Measurements from ENCODE around the gene MBTPS1. TPM values are rescaled to one million over a fixed set of nuclear protein-coding genes. Genes with fewer than 3 reads are reported as not detected.

Gene MBTPS1
- total and polyA plus RNA-seq, 2 donors (not counting 1 experiment from before 2014, with no cell fraction given), result 80.3 to 109 TPM

GRCh38 chr16:84082110-84082509 is 34.6 kb downstream of the MBTPS1 start:
- DNase-seq (ENCODE audit: low read depth in 2 of 2), result no peak
- no peak overlapping the region for H3K4me3 ChIP-seq (replicated peaks in 1 of 4; ENCODE audit: control extremely low read depth in 1 of 4, insufficient read depth in 1 of 4, low read depth in 3 of 4, low read length in 4 of 4)
- no peak overlapping the region for H3K9ac ChIP-seq (ENCODE audit: insufficient read depth, low read length)
- peaks cover 16% of the 10 kb centered on the region for H3K36me3 ChIP-seq (ENCODE audit: control insufficient read depth, insufficient read depth, low read length)
- no peak overlapping the region for H2AFZ ChIP-seq (ENCODE audit: low read length)
- TF ChIP-seq EZH2 (IDR thresholded peaks at IDR 0.05; ENCODE audit: low read length, missing control alignments), result no peak
- no peak for TF ChIP-seq CTCF (conservative IDR thresholded peaks at IDR 0.05 in 1 of 2, IDR thresholded peaks at IDR 0.05 in 1 of 2; ENCODE audit: low read depth in 1 of 2, low read length in 2 of 2)
- no peak overlapping the region for H3K4me2 ChIP-seq (ENCODE audit: extremely low read depth, insufficient read depth, low read length)
- no peaks in the 10 kb centered on the region for H3K79me2 ChIP-seq (ENCODE audit: control insufficient read depth, insufficient read depth, low read length)
- no peaks in the 10 kb centered on the region for H3K4me1 ChIP-seq (ENCODE audit: control insufficient read depth, extremely low read depth, insufficient read depth, low read length)
- H3K27ac ChIP-seq (ENCODE audit: insufficient read depth, low read length), result no peak overlapping the region
- no peaks in the 10 kb centered on the region for H3K27me3 ChIP-seq (ENCODE audit: control insufficient read depth, insufficient read depth, low read length)
- H3K9me3 ChIP-seq (ENCODE audit: control insufficient read depth, insufficient read depth, low read depth, low read length), result no peaks in the 10 kb centered on the region
- H4K20me1 ChIP-seq (ENCODE audit: control insufficient read depth, extremely low read depth, insufficient read depth, low read length), result no peaks in the 10 kb centered on the region

- Histone ChIP-seq H3K9ac (ENCODE audit: insufficient read depth, low read length) (no peak overlapping the region), H3K27ac (ENCODE audit: insufficient read depth, low read length) (no peak overlapping the region), H3K9me3 (ENCODE audit: control insufficient read depth, insufficient read depth, low read depth, low read length) (no peaks in the 10 kb centered on the region), H3K27me3 (ENCODE audit: control insufficient read depth, insufficient read depth, low read length) (no peaks in the 10 kb centered on the region), H3K4me2 (ENCODE audit: extremely low read depth, insufficient read depth, low read length) (no peak overlapping the region), H3K79me2 (ENCODE audit: control insufficient read depth, insufficient read depth, low read length) (no peaks in the 10 kb centered on the region), H3K36me3 (ENCODE audit: control insufficient read depth, insufficient read depth, low read length) (peaks cover 13% of the 10 kb centered on the region), H4K20me1 (ENCODE audit: control insufficient read depth, extremely low read depth, insufficient read depth, low read length) (no peaks in the 10 kb centered on the region), H2AFZ (ENCODE audit: low read length) (no peak overlapping the region), H3K4me1 (ENCODE audit: control insufficient read depth, extremely low read depth, insufficient read depth, low read length) (no peaks in the 10 kb centered on the region), H3K4me3 (replicated peaks in 1 of 4; ENCODE audit: control extremely low read depth in 1 of 4, insufficient read depth in 1 of 4, low read depth in 3 of 4, low read length in 4 of 4) (no peak overlapping the region)
- TF ChIP-seq CTCF (conservative IDR thresholded peaks at IDR 0.05 in 1 of 2, IDR thresholded peaks at IDR 0.05 in 1 of 2; ENCODE audit: low read depth in 1 of 2, low read length in 2 of 2), result no peak
- DNase-seq (ENCODE audit: low read depth in 2 of 2), result no peak
Measured at GRCh38 chr16:84081446-84081989, 35.2 kb downstream of the MBTPS1 start.

- H3K27ac ChIP-seq (ENCODE audit: insufficient read depth, low read length), result no peak overlapping the region
- H4K20me1 ChIP-seq (ENCODE audit: control insufficient read depth, extremely low read depth, insufficient read depth, low read length), result no peaks in the 10 kb centered on the region
- no peak for DNase-seq (ENCODE audit: low read depth in 2 of 2)
- H3K79me2 ChIP-seq (ENCODE audit: control insufficient read depth, insufficient read depth, low read length), result no peaks in the 10 kb centered on the region
- H3K4me1 ChIP-seq (ENCODE audit: control insufficient read depth, extremely low read depth, insufficient read depth, low read length), result no peaks in the 10 kb centered on the region
- H3K27me3 ChIP-seq (ENCODE audit: control insufficient read depth, insufficient read depth, low read length), result no peaks in the 10 kb centered on the region
- TF ChIP-seq EZH2 (IDR thresholded peaks at IDR 0.05; ENCODE audit: low read length, missing control alignments), result no peak
- no peak for TF ChIP-seq CTCF (conservative IDR thresholded peaks at IDR 0.05 in 1 of 2, IDR thresholded peaks at IDR 0.05 in 1 of 2; ENCODE audit: low read depth in 1 of 2, low read length in 2 of 2)
- peaks cover 10% of the 10 kb centered on the region for H3K36me3 ChIP-seq (ENCODE audit: control insufficient read depth, insufficient read depth, low read length)
- H3K4me3 ChIP-seq (replicated peaks in 1 of 4; ENCODE audit: control extremely low read depth in 1 of 4, insufficient read depth in 1 of 4, low read depth in 3 of 4, low read length in 4 of 4), result no peak overlapping the region
- no peak overlapping the region for H3K9ac ChIP-seq (ENCODE audit: insufficient read depth, low read length)
- no peak overlapping the region for H2AFZ ChIP-seq (ENCODE audit: low read length)
- H3K9me3 ChIP-seq (ENCODE audit: control insufficient read depth, insufficient read depth, low read depth, low read length), result no peaks in the 10 kb centered on the region
- H3K4me2 ChIP-seq (ENCODE audit: extremely low read depth, insufficient read depth, low read length), result no peak overlapping the region
Measured at GRCh38 chr16:84080813-84081212, 35.9 kb downstream of the MBTPS1 start.

Measured in fibroblast of lung (primary cell).